Measurements from ENCODE around the gene LINGO3. TPM values are rescaled to one million over a fixed set of nuclear protein-coding genes. Genes with fewer than 3 reads are reported as not detected.

Gene LINGO3
- total and polyA plus RNA-seq, 2 of the 4 experiments (the other 2 are of a cell fraction), result not detected

- WGBS, 2 experiments (ENCODE audit: extremely low coverage in 2 of 2, insufficient read length in 1 of 2), result 100% methylated on average over 6 of the region's 31 CpGs; no CpG with 5 or more reads in 1 of the 2 experiments
- H2AK5ac ChIP-seq (ENCODE audit: low read depth, low read length), result no peak overlapping the region
- no peak overlapping the region for H4K8ac ChIP-seq (ENCODE audit: low read depth in 2 of 2, low read length in 2 of 2)
- no TSS peak for BruUV-seq (replicated peaks)
- no peak overlapping the region for H2BK120ac ChIP-seq (ENCODE audit: low read depth, low read length)
- no peaks in the 10 kb centered on the region for H3K27me3 ChIP-seq (ENCODE audit: control insufficient read depth, insufficient read depth, low read length)
- no peak overlapping the region for H2BK15ac ChIP-seq (ENCODE audit: low read depth, low read length)
- no peak overlapping the region for H2AK9ac ChIP-seq (replicated peaks; ENCODE audit: low read depth, low read length, poor library complexity)
- TF ChIP-seq SMC3 (IDR thresholded peaks at IDR 0.05; ENCODE audit: low read depth, low read length), result no peak
- TF ChIP-seq CHD1 (IDR thresholded peaks at IDR 0.05; ENCODE audit: low read depth, low read length), result no peak
- no peak for TF ChIP-seq RFX5 (IDR thresholded peaks at IDR 0.05; ENCODE audit: low read depth, low read length)
- TF ChIP-seq ELK1 (IDR thresholded peaks at IDR 0.05; ENCODE audit: borderline replicate concordance, low read depth, low read length), result no peak
- no peak for TF ChIP-seq CTCF (conservative IDR thresholded peaks at IDR 0.05; ENCODE audit: low read depth, low read length)
- no peak for TF ChIP-seq MAFK (IDR thresholded peaks at IDR 0.05; ENCODE audit: low read depth, low read length)
- TF ChIP-seq MAZ (IDR thresholded peaks at IDR 0.05; ENCODE audit: borderline replicate concordance, low read depth, low read length), result no peak
- no peak for TF ChIP-seq RCOR1 (IDR thresholded peaks at IDR 0.05; ENCODE audit: insufficient replicate concordance, low read length)
- TF ChIP-seq RAD21 (IDR thresholded peaks at IDR 0.05; ENCODE audit: low read length), result no peak
- no peak for TF ChIP-seq FOS (IDR thresholded peaks at IDR 0.05; ENCODE audit: low read depth, low read length)
- no peak for TF ChIP-seq NFE2L2 (IDR thresholded peaks at IDR 0.05; ENCODE audit: low read depth, low read length)
- TF ChIP-seq BHLHE40 (IDR thresholded peaks at IDR 0.05; ENCODE audit: low read depth, low read length), result no peak
- no peak for TF ChIP-seq CEBPB (IDR thresholded peaks at IDR 0.05; ENCODE audit: low read depth, low read length)
- no peak for TF ChIP-seq USF2 (IDR thresholded peaks at IDR 0.05; ENCODE audit: low read depth, low read length)
- no peak for TF ChIP-seq MXI1 (IDR thresholded peaks at IDR 0.05; ENCODE audit: borderline replicate concordance, low read depth, low read length)
- TF ChIP-seq POLR2A (IDR thresholded peaks at IDR 0.05; ENCODE audit: low read depth, low read length), result no peak
- H3K56ac ChIP-seq (ENCODE audit: extremely low read depth, insufficient read depth, low read length), result no peak overlapping the region
- H3K27ac ChIP-seq (ENCODE audit: insufficient read depth, low read length), result no peak overlapping the region
- no peak overlapping the region for H2AFZ ChIP-seq (replicated peaks; ENCODE audit: low read length, poor library complexity)
- H4K20me1 ChIP-seq (ENCODE audit: insufficient read depth, low read length), result no peaks in the 10 kb centered on the region
- ChIA-PET CTCF (no interaction called here), POLR2A (ENCODE audit: unreplicated experiment) (no interaction called here)
- H3K4me1 ChIP-seq (ENCODE audit: control insufficient read depth, insufficient read depth, low read length), result no peaks in the 10 kb centered on the region
- intact Hi-C loops (cut with micrococcal nuclease) (no loop called here), dilution Hi-C loops (cut with HindIII; ENCODE audit: low sequenced_read_pairs, unreplicated experiment) (no loop called here), in situ Hi-C loops (cut with MboI; ENCODE audit: low sequenced_read_pairs) (no loop called here)
- no peaks in the 10 kb centered on the region for H3K9me1 ChIP-seq (ENCODE audit: insufficient read depth, low read length)
- H3K14ac ChIP-seq (replicated peaks; ENCODE audit: low read depth, low read length), result no peak overlapping the region
- no peak overlapping the region for H3K4ac ChIP-seq (ENCODE audit: low read depth, low read length)
- H2BK20ac ChIP-seq (ENCODE audit: low read depth, low read length), result no peak overlapping the region
- H4K5ac ChIP-seq (ENCODE audit: low read depth, low read length), result no peak overlapping the region
- H3K23ac ChIP-seq (ENCODE audit: low read depth, low read length), result no peak overlapping the region
- H2BK5ac ChIP-seq (ENCODE audit: low read depth, low read length, poor library complexity, severe bottlenecking), result no peak overlapping the region
- no peak overlapping the region for H3K9ac ChIP-seq (ENCODE audit: low read depth, low read length)
- no peaks in the 10 kb centered on the region for H3K9me3 ChIP-seq (ENCODE audit: control insufficient read depth, insufficient read depth, low read length)
- H3K4me2 ChIP-seq (ENCODE audit: low read depth, low read length), result no peak overlapping the region
- H4K91ac ChIP-seq (ENCODE audit: insufficient read depth, low read depth, low read length), result no peak overlapping the region
- peaks cover 0 to 9% of the 10 kb centered on the region in 2 experiments; a peak in 1 of 4 replicates for H3K79me1 ChIP-seq (ENCODE audit: low read depth in 1 of 2, low read length in 2 of 2)
- DNase-seq, result no peak
- no peak for ATAC-seq (ENCODE audit: low read depth)
- no peak overlapping the region for H3K4me3 ChIP-seq (ENCODE audit: insufficient read depth, low read depth, low read length)
- H3K36me3 ChIP-seq (ENCODE audit: control insufficient read depth, insufficient read depth, low read length), result peaks cover 40% of the 10 kb centered on the region
- no peak overlapping the region for H3K18ac ChIP-seq (ENCODE audit: low read depth, low read length)
Observed at GRCh38 chr19:2343289-2343982, 35.5 kb upstream of the LINGO3 start.
